IMR-90 (cell line): ENCODE data around the gene STUB1. TPM values are rescaled to one million over a fixed set of nuclear protein-coding genes. Genes with fewer than 3 reads are reported as not detected.

ENCODE experiments used
- ATAC-seq: fragments of 200-7000 bp; cut with Tn5 transposase; 2 replicates; pipeline ENCODE4 v1.9.1; 2020; ENCODE audit warnings: low read depth, mild to moderate bottlenecking, moderate library complexity
- BruUV-seq: library from RNA; stranded (reverse); fragments of 400-500 nt; replicated peaks from 2 replicates; lab custom pipeline; 2021; lab: Mats Ljungman, UMichigan
- CTCF ChIA-PET: fragments of 300-600 bp; formaldehyde crosslinking; extraction: SDS; loops from one replicate; lab custom pipeline; 2021; ENCODE audit warnings: antibody characterized with exemption; lab: Yijun Ruan, JAX
- POLR2A ChIA-PET: fragments of 300-600 bp; sonication (Branson Sonifier 250); formaldehyde crosslinking; loops from one replicate; lab custom pipeline; 2022; ENCODE audit warnings: antibody characterized with exemption; ENCODE audit not compliant: unreplicated experiment; lab: Charles Lee
- DNase-seq: peaks from one replicate; pipeline ENCODE4 v3.0.0; 2013
- H2AFZ ChIP-seq: replicated peaks from 2 replicates; pipeline ENCODE3; 2013; ENCODE audit warnings: low read length, mild to moderate bottlenecking; ENCODE audit not compliant: poor library complexity
- H2AK5ac ChIP-seq: 2 replicates; pipeline ENCODE4 v1.6.1; 2013; ENCODE audit warnings: low read depth, low read length, inconsistent platforms
- H2AK9ac ChIP-seq: replicated peaks from 2 replicates; pipeline ENCODE3; 2013; ENCODE audit warnings: mild to moderate bottlenecking, low read depth, low read length, moderate library complexity; ENCODE audit not compliant: poor library complexity
- H2BK120ac ChIP-seq: 2 replicates; pipeline ENCODE4 v1.6.1; 2013; ENCODE audit warnings: low read depth, low read length, inconsistent platforms
- H2BK15ac ChIP-seq: 3 replicates; pipeline ENCODE4 v1.6.1; 2013; ENCODE audit warnings: low read depth, low read length, inconsistent platforms
- H2BK20ac ChIP-seq: 2 replicates; pipeline ENCODE4 v1.6.1; 2013; ENCODE audit warnings: low read depth, mild to moderate bottlenecking, inconsistent platforms, low read length, moderate library complexity
- H2BK5ac ChIP-seq: 2 replicates; pipeline ENCODE4 v1.6.1; 2013; ENCODE audit warnings: mild to moderate bottlenecking, low read depth, low read length, inconsistent platforms; ENCODE audit not compliant: poor library complexity, severe bottlenecking
- H3K14ac ChIP-seq: replicated peaks from 2 replicates; pipeline ENCODE4 v1.6.1; 2013; ENCODE audit warnings: low read depth, low read length, inconsistent platforms
- H3K18ac ChIP-seq: 2 replicates; pipeline ENCODE4 v1.6.1; 2013; ENCODE audit warnings: low read depth, low read length, control low read depth
- H3K23ac ChIP-seq: 2 replicates; pipeline ENCODE4 v1.6.1; 2013; ENCODE audit warnings: low read depth, low read length, inconsistent platforms
- H3K27ac ChIP-seq: 2 replicates; pipeline ENCODE4 v1.5.1; 2013; ENCODE audit warnings: mild to moderate bottlenecking, control low read depth, low read length; ENCODE audit not compliant: insufficient read depth
- H3K27me3 ChIP-seq: 2 replicates; pipeline ENCODE4 v1.6.1; 2013; ENCODE audit warnings: low read length; ENCODE audit not compliant: control insufficient read depth, insufficient read depth
- H3K36me3 ChIP-seq: 2 replicates; pipeline ENCODE4 v1.6.1; 2013; ENCODE audit warnings: low read length, mixed read lengths; ENCODE audit not compliant: control insufficient read depth, insufficient read depth
- H3K4ac ChIP-seq: 2 replicates; pipeline ENCODE4 v1.6.1; 2013; ENCODE audit warnings: low read depth, low read length, inconsistent platforms
- H3K4me1 ChIP-seq: 2 replicates; pipeline ENCODE4 v1.6.1; 2013; ENCODE audit warnings: low read length, mixed read lengths; ENCODE audit not compliant: control insufficient read depth, insufficient read depth
- H3K4me2 ChIP-seq: 2 replicates; pipeline ENCODE4 v1.6.1; 2013; ENCODE audit warnings: low read depth, mild to moderate bottlenecking, control low read depth, low read length, moderate library complexity
- H3K4me3 ChIP-seq: 2 replicates; pipeline ENCODE4 v1.5.1; 2013; ENCODE audit warnings: low read depth, mild to moderate bottlenecking, control low read depth, low read length, moderate library complexity; ENCODE audit not compliant: insufficient read depth
- H3K56ac ChIP-seq: 2 replicates; pipeline ENCODE4 v1.6.1; 2013; ENCODE audit warnings: low read length, inconsistent platforms; ENCODE audit not compliant: insufficient read depth; ENCODE audit errors: extremely low read depth
- H3K79me1 ChIP-seq, 2 experiments: 2 replicates each; pipeline ENCODE4 v1.6.1; 2013; ENCODE audit warnings: low read length in 2 of 2, inconsistent platforms in 1 of 2, low read depth in 1 of 2
- H3K9ac ChIP-seq: 2 replicates; pipeline ENCODE4 v1.6.1; 2013; ENCODE audit warnings: low read depth, low read length, control low read depth
- H3K9me1 ChIP-seq: 2 replicates; pipeline ENCODE4 v1.6.1; 2013; ENCODE audit warnings: low read length, inconsistent platforms; ENCODE audit not compliant: insufficient read depth
- H3K9me3 ChIP-seq: 2 replicates; pipeline ENCODE4 v1.6.1; 2013; ENCODE audit warnings: low read length; ENCODE audit not compliant: control insufficient read depth, insufficient read depth
- H4K20me1 ChIP-seq: 2 replicates; pipeline ENCODE4 v1.6.1; 2013; ENCODE audit warnings: low read length, inconsistent platforms; ENCODE audit not compliant: insufficient read depth
- H4K5ac ChIP-seq: 2 replicates; pipeline ENCODE4 v1.6.1; 2013; ENCODE audit warnings: mild to moderate bottlenecking, low read depth, low read length, control low read depth
- H4K8ac ChIP-seq, 2 experiments: 2 replicates each; pipeline ENCODE4 v1.6.1; 2013; ENCODE audit warnings: low read depth in 2 of 2, low read length in 2 of 2, control low read depth in 1 of 2, inconsistent platforms in 1 of 2
- H4K91ac ChIP-seq: 2 replicates; pipeline ENCODE4 v1.6.1; 2013; ENCODE audit warnings: low read depth, low read length, inconsistent platforms; ENCODE audit not compliant: insufficient read depth
- BHLHE40 ChIP-seq: fragments of 150-350 bp; IDR thresholded peaks from 2 replicates; pipeline ENCODE4 v1.6.1; 2016; ENCODE audit warnings: mild to moderate bottlenecking, low read depth, low read length
- CEBPB ChIP-seq: IDR thresholded peaks from 2 replicates; pipeline ENCODE4 v1.6.1; 2012; ENCODE audit warnings: low read depth, low read length, improper control_type of control experiment
- CHD1 ChIP-seq: IDR thresholded peaks from 2 replicates; pipeline ENCODE4 v1.6.1; 2012; ENCODE audit warnings: low read depth, low read length, improper control_type of control experiment
- CTCF ChIP-seq: conservative IDR thresholded peaks from 2 replicates; pipeline ENCODE4 v1.5.1; 2012; ENCODE audit warnings: mild to moderate bottlenecking, low read depth, low read length, improper control_type of control experiment
- ELK1 ChIP-seq: fragments of 150-350 bp; IDR thresholded peaks from 2 replicates; pipeline ENCODE4 v1.6.1; 2016; ENCODE audit warnings: low read depth, mild to moderate bottlenecking, low read length, moderate library complexity, borderline replicate concordance
- FOS ChIP-seq: fragments of 150-350 bp; IDR thresholded peaks from 2 replicates; pipeline ENCODE4 v1.6.1; 2016; ENCODE audit warnings: low read depth, low read length
- MAFK ChIP-seq: IDR thresholded peaks from 2 replicates; pipeline ENCODE4 v1.6.1; 2012; ENCODE audit warnings: low read depth, low read length, improper control_type of control experiment
- MAZ ChIP-seq: IDR thresholded peaks from 2 replicates; pipeline ENCODE4 v1.6.1; 2012; ENCODE audit warnings: low read depth, mild to moderate bottlenecking, low read length, improper control_type of control experiment, moderate library complexity, borderline replicate concordance
- MXI1 ChIP-seq: IDR thresholded peaks from 2 replicates; pipeline ENCODE4 v1.6.1; 2012; ENCODE audit warnings: low read depth, mild to moderate bottlenecking, low read length, moderate library complexity, borderline replicate concordance
- NFE2L2 ChIP-seq: fragments of 150-350 bp; IDR thresholded peaks from 2 replicates; pipeline ENCODE4 v1.6.1; 2016; ENCODE audit warnings: low read depth, mild to moderate bottlenecking, low read length
- POLR2A ChIP-seq: IDR thresholded peaks from 2 replicates; pipeline ENCODE4 v1.6.1; 2012; ENCODE audit warnings: mild to moderate bottlenecking, low read depth, low read length
- RAD21 ChIP-seq: IDR thresholded peaks from 2 replicates; pipeline ENCODE4 v1.6.1; 2012; ENCODE audit warnings: low read length, improper control_type of control experiment
- RCOR1 ChIP-seq: IDR thresholded peaks from 2 replicates; pipeline ENCODE4 v1.6.1; 2012; ENCODE audit warnings: mild to moderate bottlenecking, low read length, improper control_type of control experiment; ENCODE audit not compliant: insufficient replicate concordance
- RFX5 ChIP-seq: IDR thresholded peaks from 2 replicates; pipeline ENCODE4 v1.8.0; 2012; ENCODE audit warnings: low read depth, mild to moderate bottlenecking, low read length, moderate library complexity
- SMC3 ChIP-seq: fragments of 150-350 bp; IDR thresholded peaks from 2 replicates; pipeline ENCODE4 v1.6.1; 2016; ENCODE audit warnings: low read depth, mild to moderate bottlenecking, antibody characterized with exemption, low read length, moderate library complexity
- USF2 ChIP-seq: fragments of 150-350 bp; IDR thresholded peaks from 2 replicates; pipeline ENCODE4 v1.6.1; 2017; ENCODE audit warnings: mild to moderate bottlenecking, antibody characterized with exemption, low read length, low read depth
- WGBS, 2 experiments: methylation state at CpG; one replicate each; pipeline versions ENCODE4 v1.1.5 to v1.1.7; 2013; ENCODE audit warnings: missing lambda C conversion rate in 2 of 2; ENCODE audit not compliant: insufficient read length in 1 of 2; ENCODE audit errors: extremely low coverage in 2 of 2; 5-methylcytosine and 5-hydroxymethylcytosine counted together
- dilution Hi-C: fragments of 300-500 bp; cut with HindIII; formaldehyde crosslinking; loops from one replicate; pipeline ENCODE4 v1.14.3; 2018; ENCODE audit warnings: low sequenced_read_pairs; ENCODE audit not compliant: unreplicated experiment
- in situ Hi-C: fragments of 300-500 bp; cut with MboI; formaldehyde crosslinking; loops from 3 replicates; pipeline ENCODE4 v1.14.3; 2019; ENCODE audit warnings: low sequenced_read_pairs, inconsistent platforms, mixed read lengths
- intact Hi-C: fragments of 100-400 bp; cut with micrococcal nuclease; formaldehyde crosslinking; loops from 2 replicates; pipeline ENCODE4 v1.10.0; 2022
- polyA plus RNA-seq, 3 experiments: library from polyadenylated mRNA; depleted of rRNA; stranded (reverse); fragments of >200 nt; gene quantifications; 2 replicates each; pipeline ENCODE4 v1.2.3, GENCODE V29; 2012; ENCODE audit warnings: low replicate concordance in 1 of 3
- total RNA-seq: library from RNA; depleted of rRNA; stranded (reverse); fragments of >200 nt; gene quantifications from 2 replicates; pipeline ENCODE4 v1.2.3, GENCODE V29; 2012

The STUB1 gene
- total and polyA plus RNA-seq, 2 of the 4 experiments (the other 2 are of a cell fraction), result 183 to 186 TPM

GRCh38 chr16:718389-718788, 38.2 kb downstream of the STUB1 start:
- ChIA-PET POLR2A (no interaction called here), CTCF (no interaction called here)
- dilution Hi-C loops (no loop called here), intact Hi-C loops (no loop called here), in situ Hi-C loops (loop anchor here (25.0 kb wide), 1 partner anchor 344 kb away; the partner anchor contains the start of gene SSTR5)
- no peak overlapping the region for H2AK9ac ChIP-seq
- TF ChIP-seq MXI1 (no peak), ELK1 (no peak), BHLHE40 (no peak), USF2 (no peak), MAZ (no peak), SMC3 (no peak), CEBPB (no peak), CTCF (no peak), NFE2L2 (no peak), MAFK (no peak), POLR2A (no peak), RAD21 (no peak), RCOR1 (no peak), CHD1 (no peak), RFX5 (no peak), FOS (no peak)
- no TSS peak for BruUV-seq
- no peak overlapping the region for H2BK20ac ChIP-seq
- H3K79me1 ChIP-seq, result peaks cover 13 to 23% of the 10 kb centered on the region in 2 experiments
- H3K4me1 ChIP-seq, result peaks cover 21% of the 10 kb centered on the region
- no peaks in the 10 kb centered on the region for H3K9me3 ChIP-seq
- DNase-seq, result no peak
- H3K23ac ChIP-seq, result no peak overlapping the region
- no peak overlapping the region for H2BK15ac ChIP-seq
- H3K56ac ChIP-seq, result no peak overlapping the region
- H3K4ac ChIP-seq, result no peak overlapping the region
- H4K5ac ChIP-seq, result no peak overlapping the region
- H3K36me3 ChIP-seq, result peaks cover 1% of the 10 kb centered on the region; the same call in 1 of the 2 replicates
- peaks cover 7% of the 10 kb centered on the region for H4K20me1 ChIP-seq
- no peak for ATAC-seq
- no peak overlapping the region for H4K8ac ChIP-seq
- H3K9me1 ChIP-seq, result no peaks in the 10 kb centered on the region
- 100% methylated on average over 1 of the region's 9 CpGs; no CpG with 5 or more reads in 1 of the 2 experiments for WGBS, 2 experiments
- no peak overlapping the region for H2BK120ac ChIP-seq
- H4K91ac ChIP-seq, result no peak overlapping the region
- H2BK5ac ChIP-seq, result no peak overlapping the region
- no peak overlapping the region for H3K9ac ChIP-seq
- H2AFZ ChIP-seq, result no peak overlapping the region
- no peak overlapping the region for H3K4me3 ChIP-seq
- H3K4me2 ChIP-seq, result no peak overlapping the region
- no peak overlapping the region for H3K18ac ChIP-seq
- no peak overlapping the region for H3K14ac ChIP-seq
- H2AK5ac ChIP-seq, result no peak overlapping the region
- no peaks in the 10 kb centered on the region for H3K27me3 ChIP-seq
- H3K27ac ChIP-seq, result no peak overlapping the region
